GM18511 (cell line): ENCODE data around the gene NANS.

Experiments used
- ATAC-seq: cut with Tn5 transposase; IDR thresholded peaks from one replicate; pipeline ENCODE4 v1.9.1; 2021; ENCODE audit warnings: mild to moderate bottlenecking, moderate library complexity; ENCODE audit not compliant: unreplicated experiment

Gene NANS

DNA sequence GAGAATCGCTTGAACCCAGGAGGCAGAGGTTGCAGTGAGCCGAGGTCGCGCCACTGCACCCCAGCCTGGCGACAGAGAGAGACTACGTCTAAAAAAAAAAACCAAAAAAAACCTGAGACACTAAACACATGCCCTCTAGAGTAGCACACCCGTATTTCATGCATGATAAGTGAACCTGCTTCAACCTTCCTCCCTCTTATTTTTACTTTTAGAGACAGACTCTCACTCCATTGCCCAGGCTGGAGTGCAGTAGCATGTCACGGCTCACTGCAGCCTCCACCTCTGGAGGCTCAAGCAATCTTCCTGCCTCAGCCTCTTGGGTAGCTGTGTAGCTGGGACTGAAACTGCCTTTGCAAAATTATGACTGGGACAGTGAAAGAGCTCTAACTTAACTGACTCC lies 17.6 kb upstream of the NANS start:
- ATAC-seq, result peak; percentile 38

GRCh38 chr9:98039607-98040017 lies 16.9 kb upstream of the NANS start:
- peak; percentile 39 for ATAC-seq

DNA sequence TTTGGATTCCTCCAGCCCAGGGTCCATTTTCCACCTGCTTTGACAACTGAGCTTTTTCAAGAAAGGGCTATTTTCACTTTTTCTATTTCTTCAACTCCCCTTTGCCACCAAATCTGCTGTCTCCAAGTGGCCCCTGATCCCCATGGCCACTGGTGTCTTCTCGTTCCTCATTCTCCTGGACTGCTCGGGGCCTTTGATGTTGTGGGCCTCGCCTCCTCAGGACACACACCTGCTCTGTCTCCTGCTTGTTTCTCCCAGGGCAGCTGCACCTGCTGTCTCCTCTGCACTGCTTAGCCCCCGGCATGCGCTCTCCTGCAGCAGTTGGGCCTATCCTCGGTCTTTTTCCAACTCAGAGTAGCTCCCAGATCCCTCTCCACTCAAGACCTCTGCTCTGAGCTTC lies 16.3 kb upstream of the NANS start:
- ATAC-seq, result no peak

- no peak for ATAC-seq
Observed at GRCh38 chr9:98043915-98044314, 12.6 kb upstream of the NANS start.

DNA sequence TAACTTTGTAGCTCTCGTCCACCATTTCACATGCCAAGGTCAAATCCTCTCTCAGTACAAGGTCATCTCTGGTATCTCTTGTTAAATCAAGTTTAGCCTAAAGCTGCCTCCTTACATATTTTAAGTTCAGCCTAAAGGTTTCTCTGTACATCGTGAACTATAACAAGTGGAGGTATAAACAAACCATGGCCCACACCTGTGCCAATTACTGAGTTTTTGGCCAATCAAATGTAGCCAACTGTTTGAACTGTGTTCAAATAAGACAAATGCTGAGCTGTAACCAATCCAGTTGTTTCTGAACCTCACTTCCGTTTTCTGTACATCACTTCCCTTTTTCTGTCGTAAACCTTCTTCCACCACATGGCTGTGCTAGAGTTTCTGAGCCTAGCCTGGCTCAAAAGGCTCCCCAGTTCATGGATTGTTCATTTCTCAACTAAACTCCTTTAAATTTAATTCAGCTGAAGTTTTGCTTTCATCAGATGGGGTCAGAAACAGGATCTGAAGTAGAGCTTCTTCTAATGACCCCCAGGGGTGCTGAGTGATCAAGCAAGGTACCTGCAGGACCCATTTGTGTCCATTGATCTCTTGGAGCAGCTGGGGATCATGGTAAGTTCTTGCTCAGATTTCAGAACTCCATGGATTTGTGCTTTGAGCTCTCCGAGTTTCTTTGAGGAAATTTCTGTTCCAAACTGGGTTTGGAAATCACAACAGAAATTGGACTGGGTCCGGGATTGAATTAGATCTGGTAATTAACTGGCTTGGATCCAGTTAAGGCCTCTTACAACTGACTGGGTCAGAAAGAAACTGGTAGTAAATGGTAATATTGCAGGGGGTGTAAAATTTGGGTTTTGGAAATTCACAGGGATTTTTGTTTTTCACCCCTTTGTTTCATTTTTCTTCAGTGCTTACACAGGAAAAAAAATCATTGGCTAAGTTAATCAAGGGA lies 11.0 kb upstream of the NANS start:
- ATAC-seq, result peak; percentile 90

GRCh38 chr9:98046180-98046543 lies 10.4 kb upstream of the NANS start:
- no peak for ATAC-seq

- ATAC-seq, result no peak
Observed at GRCh38 chr9:98047002-98047401, 9.5 kb upstream of the NANS start.

DNA sequence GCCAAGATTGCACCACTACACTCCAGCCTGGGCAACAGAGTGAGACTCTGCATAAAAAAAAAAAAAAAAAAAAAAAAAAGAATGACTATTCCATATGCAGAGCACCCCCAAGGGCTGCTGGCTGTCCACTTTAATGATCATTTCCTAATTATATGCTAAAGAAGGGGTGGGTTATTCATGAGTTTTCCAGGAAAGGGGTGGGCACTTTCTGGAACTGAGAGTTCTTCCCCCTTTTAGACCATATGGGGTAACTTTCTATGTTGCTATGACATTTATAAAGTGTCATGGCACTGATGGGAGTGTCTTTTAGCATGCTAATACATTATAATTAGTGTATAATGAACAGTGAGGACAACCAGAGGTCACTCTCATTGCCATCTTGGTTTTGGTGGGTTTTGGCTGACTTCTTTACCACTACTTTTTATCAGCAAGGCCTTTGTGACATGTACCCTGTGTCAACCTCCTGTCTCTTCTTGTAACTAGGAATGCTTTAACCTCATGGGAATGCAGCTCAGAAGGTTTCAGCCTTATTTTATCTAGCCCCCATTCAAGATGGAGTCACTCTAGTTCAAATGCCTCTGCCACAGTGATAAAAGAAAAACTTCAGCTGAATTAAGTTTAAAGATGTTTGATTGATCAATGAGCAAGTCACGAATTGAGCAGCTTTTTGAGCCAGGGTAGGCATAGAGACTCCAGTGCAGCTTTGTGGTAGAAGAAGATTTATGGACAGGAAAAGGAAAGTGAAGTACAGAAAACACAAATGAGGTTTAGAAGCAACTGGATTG lies 7.1 kb upstream of the NANS start:
- no peak for ATAC-seq

GRCh38 chr9:98050351-98050750 lies 6.2 kb upstream of the NANS start:
- no peak for ATAC-seq

DNA sequence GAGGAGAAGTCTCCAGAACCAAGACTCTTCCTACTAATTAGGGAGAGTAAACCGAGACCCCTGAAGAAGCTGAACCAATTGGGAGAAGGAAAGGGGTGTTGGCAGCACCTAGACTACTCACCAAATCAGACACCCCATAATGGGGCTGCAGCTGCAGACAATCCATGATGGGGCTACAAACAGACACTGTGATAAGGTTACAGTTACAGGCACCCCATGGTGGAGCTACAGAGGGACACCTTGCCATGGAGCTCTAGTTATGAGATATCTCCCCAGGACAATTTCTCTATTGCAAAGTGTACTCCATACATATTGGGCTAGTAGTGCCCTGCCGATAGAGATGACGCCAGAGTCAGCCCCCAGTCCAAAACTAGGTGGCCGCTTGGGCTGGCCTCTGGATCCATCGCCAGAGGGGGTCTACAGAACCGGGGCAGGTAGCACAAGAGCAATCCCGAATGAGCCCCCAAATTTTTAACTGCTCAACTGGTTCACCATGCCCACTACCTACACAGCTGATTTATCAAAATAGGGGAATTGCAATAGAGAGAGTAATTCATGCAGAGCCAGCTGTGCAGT lies 2.1 kb upstream of the NANS start:
- ATAC-seq, result no peak

- ATAC-seq, result no peak
Observed at GRCh38 chr9:98057138-98057799, 737 bp downstream of the NANS start.

- ATAC-seq, result no peak
Observed at GRCh38 chr9:98062161-98062560, 5.6 kb downstream of the NANS start.

GRCh38 chr9:98064623-98065392 lies 8.3 kb downstream of the NANS start:
- ATAC-seq, result no peak

- ATAC-seq, result no peak
Observed at GRCh38 chr9:98066235-98066634, 9.7 kb downstream of the NANS start.

DNA sequence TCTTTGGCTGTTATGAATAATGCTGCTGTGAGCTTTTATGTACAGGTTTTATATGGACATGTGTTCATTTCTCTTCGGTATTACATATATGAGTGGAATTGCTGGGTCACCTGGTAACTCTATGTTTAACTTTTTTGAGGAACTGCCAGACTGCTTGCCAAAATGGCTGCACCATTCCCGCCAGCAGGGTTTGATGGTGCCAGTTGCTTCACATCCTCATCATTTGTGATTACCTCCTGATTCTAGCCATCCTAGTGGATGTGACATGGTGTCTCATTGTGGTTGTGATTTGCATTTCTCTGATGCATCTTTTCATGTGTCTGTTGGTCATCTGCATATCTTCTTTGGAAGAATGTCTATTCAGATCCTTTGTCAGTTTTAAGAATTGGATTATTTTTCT lies 10.7 kb downstream of the NANS start:
- ATAC-seq, result no peak

GRCh38 chr9:98069551-98069950 lies 13.0 kb downstream of the NANS start:
- ATAC-seq, result no peak

DNA sequence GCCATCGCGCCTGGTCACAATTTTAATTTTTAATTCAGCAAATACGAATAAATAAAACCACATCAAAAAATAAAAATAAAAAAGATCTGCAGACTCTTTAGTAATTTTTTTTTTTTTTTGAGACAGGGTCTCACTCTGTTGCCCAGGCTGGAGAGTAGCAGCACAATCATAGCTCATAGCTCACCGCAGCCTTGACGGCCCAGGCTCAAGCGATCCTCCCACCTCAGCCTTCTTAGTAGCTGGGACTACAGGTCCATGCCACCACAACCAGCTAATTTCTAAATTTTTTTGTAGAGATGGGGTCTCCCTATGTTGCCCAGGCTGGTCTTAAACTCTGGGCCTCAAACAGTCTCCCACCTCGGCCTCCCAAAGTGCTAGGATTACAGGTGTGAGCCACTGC lies 14.2 kb downstream of the NANS start:
- ATAC-seq, result no peak

GRCh38 chr9:98071737-98072136 lies 15.2 kb downstream of the NANS start:
- no peak for ATAC-seq

DNA sequence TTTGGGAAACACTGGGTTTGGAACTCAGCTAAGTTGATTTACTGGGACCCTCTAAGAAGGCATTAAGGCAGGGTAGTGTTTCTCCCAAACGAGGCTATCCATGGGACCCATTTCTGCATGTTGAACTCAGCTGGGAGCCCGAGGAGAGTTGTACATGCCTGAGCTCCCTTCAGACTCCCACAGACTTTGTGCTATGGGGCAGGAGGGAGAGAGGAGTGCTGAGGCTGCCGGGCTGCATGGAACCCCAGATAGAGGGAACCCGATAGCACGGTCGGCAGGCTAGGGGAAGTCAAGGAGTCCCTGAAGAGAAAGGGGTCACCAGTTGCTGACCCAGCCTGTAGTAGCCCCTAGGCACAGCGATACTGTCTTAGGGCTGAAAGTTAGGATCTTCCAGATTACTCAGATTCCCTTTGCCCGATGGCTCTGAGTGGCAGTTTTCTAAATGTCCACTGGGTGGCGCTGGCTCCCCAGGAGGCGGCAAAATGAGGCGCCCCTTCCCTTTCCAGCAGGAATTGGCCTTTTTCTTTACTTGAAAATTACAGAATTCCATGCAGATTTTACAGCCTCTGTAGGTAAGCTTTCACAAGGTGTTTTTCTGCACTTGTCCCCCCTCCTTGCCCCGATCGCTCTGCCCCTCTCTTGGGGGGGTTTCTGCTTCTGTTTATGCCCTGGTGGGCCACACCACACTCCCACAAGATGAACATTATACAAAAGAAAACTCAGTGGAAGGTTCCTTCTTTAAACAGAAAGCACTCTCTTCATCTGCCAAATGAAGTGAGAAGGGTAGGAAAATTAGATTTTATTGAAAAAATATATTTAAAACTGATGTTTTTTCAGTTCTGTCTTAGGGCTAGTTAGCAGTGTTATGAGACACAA lies 17.8 kb downstream of the NANS start:
- no peak for ATAC-seq
